ENCODE data around the gene RERE.

DNA sequence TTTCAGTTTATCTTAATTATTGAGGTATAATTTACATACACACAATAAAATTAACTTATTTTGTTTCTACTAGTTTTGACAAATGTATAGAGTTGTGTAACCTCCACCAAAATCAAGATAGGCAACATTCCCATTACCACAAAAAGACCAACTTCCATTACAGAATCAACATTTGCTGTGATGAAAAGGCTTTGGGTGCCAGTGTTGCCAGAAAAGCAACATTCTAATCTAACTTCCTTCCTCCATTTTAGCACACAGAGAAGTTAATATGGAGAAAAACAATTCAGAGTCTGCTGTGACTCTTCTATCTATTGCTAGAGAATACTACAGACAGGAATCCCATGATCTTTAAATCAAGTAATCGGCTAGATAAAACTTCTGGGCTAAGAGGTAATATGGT is 245.3 kb downstream of the RERE start:
- TF ChIP-seq POLR2A (IDR thresholded peaks at IDR 0.05), result no peak
- TF ChIP-seq, protein P1, sequence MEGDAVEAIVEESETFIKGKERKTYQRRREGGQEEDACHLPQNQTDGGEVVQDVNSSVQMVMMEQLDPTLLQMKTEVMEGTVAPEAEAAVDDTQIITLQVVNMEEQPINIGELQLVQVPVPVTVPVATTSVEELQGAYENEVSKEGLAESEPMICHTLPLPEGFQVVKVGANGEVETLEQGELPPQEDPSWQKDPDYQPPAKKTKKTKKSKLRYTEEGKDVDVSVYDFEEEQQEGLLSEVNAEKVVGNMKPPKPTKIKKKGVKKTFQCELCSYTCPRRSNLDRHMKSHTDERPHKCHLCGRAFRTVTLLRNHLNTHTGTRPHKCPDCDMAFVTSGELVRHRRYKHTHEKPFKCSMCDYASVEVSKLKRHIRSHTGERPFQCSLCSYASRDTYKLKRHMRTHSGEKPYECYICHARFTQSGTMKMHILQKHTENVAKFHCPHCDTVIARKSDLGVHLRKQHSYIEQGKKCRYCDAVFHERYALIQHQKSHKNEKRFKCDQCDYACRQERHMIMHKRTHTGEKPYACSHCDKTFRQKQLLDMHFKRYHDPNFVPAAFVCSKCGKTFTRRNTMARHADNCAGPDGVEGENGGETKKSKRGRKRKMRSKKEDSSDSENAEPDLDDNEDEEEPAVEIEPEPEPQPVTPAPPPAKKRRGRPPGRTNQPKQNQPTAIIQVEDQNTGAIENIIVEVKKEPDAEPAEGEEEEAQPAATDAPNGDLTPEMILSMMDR (IDR thresholded peaks at IDR 0.05), result no peak
- no peak for TF ChIP-seq POLR2AphosphoS5 (IDR thresholded peaks at IDR 0.05)
